H1 (cell line): Measurements from ENCODE around the gene BAHD1. TPM values are rescaled to one million over a fixed set of nuclear protein-coding genes. Genes with fewer than 3 reads are reported as not detected.

ENCODE experiments used
- CBX8 ChIP-seq: fragments of 300-800, 300-1000 bp; sonication (generic); IDR thresholded peaks from 2 replicates; pipeline ENCODE4 v1.7.1; 2016; ENCODE audit warnings: low read depth, low read length, borderline replicate concordance
- JUN ChIP-seq: IDR thresholded peaks from 2 replicates; pipeline ENCODE4 v1.6.1; 2011; ENCODE audit warnings: low read depth, mild to moderate bottlenecking, improper control_type of control experiment, low read length
- KDM4A ChIP-seq: IDR thresholded peaks from one replicate; pipeline ENCODE4 v1.7.1; 2012; ENCODE audit warnings: low read depth, mild to moderate bottlenecking, moderate library complexity, low read length, inconsistent platforms; ENCODE audit not compliant: severe bottlenecking
- POU5F1 ChIP-seq: IDR thresholded peaks from 2 replicates; pipeline ENCODE4 v1.6.1; 2011; ENCODE audit warnings: low read depth, mild to moderate bottlenecking, low read length, moderate library complexity
- RNF2 ChIP-seq: fragments of 200-900, 300-1000 bp; sonication (generic); IDR thresholded peaks from 2 replicates; pipeline ENCODE4 v1.7.1; 2016; ENCODE audit warnings: borderline replicate concordance, low read depth, mild to moderate bottlenecking, antibody characterized with exemption, low read length; ENCODE audit not compliant: poor library complexity, severe bottlenecking; ENCODE audit errors: missing control alignments
- SP1 ChIP-seq: IDR thresholded peaks from 2 replicates; pipeline ENCODE4 v1.6.1; 2011; ENCODE audit warnings: low read depth, low read length
- SP2 ChIP-seq: IDR thresholded peaks from 2 replicates; pipeline ENCODE4 v1.6.1; 2012; ENCODE audit warnings: mild to moderate bottlenecking, low read length, inconsistent platforms
- polyA plus RNA-seq, 7 experiments: library from polyadenylated mRNA; depleted of rRNA in 3 of 7; stranded (reverse) in 5 of 7; unstranded in 2 of 7; fragments of >200 nt in 5 of 7; fragments of 200-250 nt in 2 of 7; gene quantifications; 1 replicate in 5 of 7; 2 replicates in 1 of 7; 4 replicates in 1 of 7; pipeline versions ENCODE4 v1.2.1 to v1.2.3, GENCODE V29; 2011 to 2013; ENCODE audit warnings: missing spikeins in 2 of 7, mixed read lengths in 2 of 7
- total RNA-seq: library from RNA; stranded (reverse); fragmentation: NEBNext Ultra II Directional; extraction: Animal tissue kit (Norgen Biotek cat#: 25700); gene quantifications from 2 replicates; pipeline ENCODE4 v1.2.1, GENCODE V29; 2021

Gene BAHD1
- total and polyA plus RNA-seq, 2 of the 8 experiments (the other 6 are each of a cell fraction or from before 2014, with no cell fraction given) = 15.0 to 38.9 TPM

DNA sequence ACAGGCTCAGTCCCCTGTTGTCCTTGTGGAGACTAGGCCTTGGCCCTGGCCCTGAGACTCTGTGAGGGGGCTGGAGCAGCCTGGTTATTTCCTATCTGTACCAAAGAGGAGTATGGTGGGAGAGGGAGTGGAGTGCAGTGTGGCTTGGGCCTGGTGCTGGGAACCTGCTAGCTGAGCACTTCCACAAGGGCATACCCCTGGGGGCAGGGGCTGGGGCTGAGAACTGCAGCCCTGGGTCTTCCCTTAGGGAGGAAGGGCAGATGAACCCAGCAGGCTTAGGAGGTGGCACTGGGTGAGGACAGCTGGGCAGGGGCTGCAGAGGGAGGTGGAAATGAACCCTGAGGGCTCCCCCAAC, 26.5 kb downstream of the BAHD1 start (continued):
- no peak for TF ChIP-seq CBX8
- TF ChIP-seq POU5F1 = no peak
- no peak for TF ChIP-seq JUN
- TF ChIP-seq SP1 = no peak
- no peak for TF ChIP-seq KDM4A
- no peak for TF ChIP-seq SP2
- TF ChIP-seq RNF2 = no peak
- TF ChIP-seq, all 59 proteins: peak for 0
